ENCODE data around the gene HESX1. TPM values are rescaled to one million over a fixed set of nuclear protein-coding genes. Genes with fewer than 3 reads are reported as not detected.

HESX1 gene
- total and polyA plus RNA-seq, 4 donors = 0.17 to 0.52 (median 0.34) TPM

- no peak for DNase-seq (ENCODE audit: low spot score)
- Histone ChIP-seq H3K4me1 (ENCODE audit: control insufficient read depth in 4 of 4, insufficient read depth in 4 of 4, low read length in 3 of 4) (peaks cover 5 to 21% (median 14%) of the 10 kb centered on the region in 4 donors), H3K27ac (ENCODE audit: low read depth in 1 of 2, low read length in 2 of 2) (no peak overlapping the region)
Measured at GRCh38 chr3:57165641-57166040, 34.1 kb downstream of the HESX1 start.

More at GRCh38 chr3:57165641-57166040, 34.1 kb downstream of the HESX1 start:
- WGBS = 39% methylated on average over 4 of the region's 4 CpGs
- no peaks in the 10 kb centered on the region for H3K9me3 ChIP-seq (ENCODE audit: control insufficient read depth in 4 of 4, low read length in 3 of 4)
- no peak overlapping the region for H3K4me3 ChIP-seq (ENCODE audit: low read depth in 1 of 3, low read length in 3 of 3)
- H3K27me3 ChIP-seq (ENCODE audit: control insufficient read depth in 4 of 4, insufficient read depth in 4 of 4, low read length in 3 of 4) = peaks cover 0 to 7% (median 2%) of the 10 kb centered on the region in 4 donors
- no peaks in the 10 kb centered on the region for H3K36me3 ChIP-seq (ENCODE audit: control insufficient read depth in 4 of 4, insufficient read depth in 3 of 4, low read depth in 1 of 4, low read length in 3 of 4)
- no peak overlapping the region for H3K9ac ChIP-seq (ENCODE audit: low read depth in 1 of 2, low read length in 2 of 2)
- TF ChIP-seq FOXA2 (IDR thresholded peaks at IDR 0.05) (no peak), RXRA (IDR thresholded peaks at IDR 0.05) (no peak), NR2F2 (IDR thresholded peaks at IDR 0.05) (no peak), ZBTB33 (IDR thresholded peaks at IDR 0.05) (no peak), RAD21 (IDR thresholded peaks at IDR 0.05) (no peak), SP1 (IDR thresholded peaks at IDR 0.05) (no peak), HNF4A (conservative IDR thresholded peaks at IDR 0.05) (no peak), HNF4G (IDR thresholded peaks at IDR 0.05) (no peak), MAX (IDR thresholded peaks at IDR 0.05) (no peak), FOXA1 (IDR thresholded peaks at IDR 0.05) (no peak), REST (IDR thresholded peaks at IDR 0.05) (no peak), CTCF (IDR thresholded peaks at IDR 0.05; ENCODE audit: low read depth, low read length, missing input control) (no peak), TAF1 (conservative IDR thresholded peaks at IDR 0.05) (no peak), GABPA (IDR thresholded peaks at IDR 0.05 in 1 of 2, conservative IDR thresholded peaks at IDR 0.05 in 1 of 2) (no peak), ATF3 (IDR thresholded peaks at IDR 0.05) (no peak), EGR1 (IDR thresholded peaks at IDR 0.05; ENCODE audit: low read depth in 2 of 2) (no peak)

Data from liver (tissue), 9 donors.